HG02938 (cell line): ENCODE measurements around the gene TERB2.
A peak's percentile ranks its signal among the peaks of the same experiment; 100 is the strongest.
"Not testable (repeated sequence)": the region's sequence is repeated elsewhere in the genome, so short reads cannot be mapped to it uniquely, and the experiment has no call there.

Experiments
- ATAC-seq: cut with Tn5 transposase; IDR thresholded peaks from one replicate; pipeline ENCODE4 v1.9.1; 2021; ENCODE audit warnings: mild to moderate bottlenecking, moderate library complexity; ENCODE audit not compliant: unreplicated experiment

TERB2 gene

DNA sequence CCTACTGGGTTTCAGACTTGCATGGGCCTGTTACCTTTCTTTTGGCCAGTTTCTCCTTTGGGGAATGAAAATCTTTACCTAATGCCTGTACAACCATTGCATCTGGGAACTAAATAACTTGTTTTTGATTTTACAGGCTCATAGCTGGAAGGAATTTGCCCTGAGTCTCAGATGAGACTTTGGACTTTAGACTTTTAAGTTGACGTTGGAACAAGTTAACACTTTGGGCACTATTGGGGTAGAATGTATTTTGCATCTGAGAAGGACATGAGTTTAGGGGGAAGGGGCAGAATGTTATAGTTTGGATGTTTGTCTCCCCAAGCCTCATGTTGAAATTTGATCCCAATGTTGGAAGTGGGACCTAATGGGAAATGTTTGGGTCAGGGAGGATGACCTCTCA is 44.7 kb downstream of the TERB2 start:
- ATAC-seq: not testable (repeated sequence)

DNA sequence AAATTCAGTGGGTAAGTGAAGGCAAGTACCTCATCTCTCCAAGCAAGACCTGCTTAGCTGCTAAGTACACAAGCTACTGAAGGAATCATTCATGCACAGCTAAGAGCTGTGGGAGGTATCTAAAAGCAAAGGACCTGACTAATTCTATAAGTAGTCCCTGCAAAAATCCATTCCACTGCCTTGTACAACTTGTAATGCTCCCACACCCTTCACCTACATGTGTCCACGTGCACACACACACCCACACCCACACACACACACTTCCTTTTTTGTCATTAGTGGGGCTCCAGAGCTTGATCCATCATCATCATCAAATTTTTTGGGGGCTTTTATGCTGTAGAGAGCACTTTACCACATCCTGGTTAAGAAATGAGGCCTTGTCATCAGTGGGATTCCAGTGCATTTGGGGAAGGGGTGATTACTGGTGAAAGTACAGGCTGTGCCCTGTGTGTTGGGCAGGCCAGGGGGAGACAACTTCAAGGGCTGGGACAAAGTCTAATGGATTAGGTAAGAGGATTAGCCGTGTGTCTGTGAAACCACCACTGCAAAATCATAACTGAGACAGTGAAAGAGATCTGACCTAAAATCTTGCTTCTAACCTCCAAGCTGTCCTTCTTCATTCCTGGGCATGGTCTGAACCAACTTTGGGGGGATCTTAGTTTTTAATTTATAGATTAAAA is 47.4 kb downstream of the TERB2 start:
- ATAC-seq: not testable (repeated sequence)

DNA sequence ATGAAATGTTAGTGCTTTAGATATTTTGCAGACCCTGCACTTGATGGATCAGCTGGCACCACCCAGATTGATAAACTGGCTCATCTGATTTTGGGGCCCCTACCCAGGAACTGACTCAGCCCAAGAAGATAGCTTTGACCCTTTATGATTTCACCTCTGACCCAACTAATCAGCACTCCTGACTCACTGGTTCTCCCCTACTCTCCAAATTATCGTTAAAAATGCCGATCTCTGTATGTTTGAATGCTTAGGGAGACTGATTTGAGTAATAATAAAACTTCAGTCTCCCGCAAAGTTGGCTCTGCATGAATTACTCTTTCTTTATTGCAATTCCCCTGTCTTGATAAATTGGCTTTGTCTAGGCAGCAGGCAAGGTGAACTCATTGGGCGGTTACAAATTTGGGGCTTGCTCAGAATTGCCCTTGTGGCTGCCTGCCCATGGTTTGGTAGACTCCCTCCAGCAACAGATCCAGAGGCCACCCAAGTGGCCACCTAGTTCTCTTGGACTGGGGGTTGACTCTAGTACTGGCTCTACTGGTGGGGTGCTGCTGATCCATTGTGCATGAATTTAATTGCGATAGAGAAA is 48.2 kb downstream of the TERB2 start:
- ATAC-seq: not testable (repeated sequence)

DNA sequence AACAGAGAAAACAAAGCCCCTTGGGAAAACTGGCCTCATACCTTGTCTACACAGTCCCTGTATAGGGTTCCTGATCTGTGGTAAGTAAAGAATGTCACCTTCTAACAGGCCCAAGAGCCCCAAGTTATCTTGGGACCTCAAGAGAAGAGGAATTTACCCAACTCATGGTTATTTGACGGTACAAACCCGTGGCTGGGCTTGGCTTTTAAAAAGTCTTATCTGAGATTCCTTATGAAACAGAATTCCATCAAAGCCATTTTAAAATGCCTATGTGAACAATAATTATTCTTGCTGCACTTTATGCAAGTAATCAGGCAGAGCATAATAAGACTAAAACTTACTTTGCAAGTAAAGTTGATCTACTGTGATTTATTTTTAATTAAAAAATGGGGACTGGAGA is 52.6 kb downstream of the TERB2 start:
- ATAC-seq: no peak

DNA sequence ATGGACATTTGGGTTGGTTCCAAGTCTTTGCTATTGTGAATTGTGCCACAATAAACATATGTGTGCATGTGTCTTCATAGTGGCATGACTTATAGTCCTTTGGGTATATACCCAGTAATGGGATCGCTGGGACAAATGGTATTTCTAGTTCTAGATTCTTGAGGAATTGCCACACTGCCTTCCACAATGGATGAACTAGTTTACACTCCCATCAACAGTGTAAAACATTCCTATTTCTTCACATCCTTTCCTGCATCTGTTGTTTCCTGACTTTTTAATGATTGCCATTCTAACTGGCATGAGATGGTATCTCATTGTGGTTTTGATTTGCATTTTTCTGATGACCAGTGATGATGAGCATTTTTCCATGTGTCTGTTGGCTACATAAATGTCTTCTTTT is 58.6 kb downstream of the TERB2 start:
- not testable (repeated sequence) for ATAC-seq

DNA sequence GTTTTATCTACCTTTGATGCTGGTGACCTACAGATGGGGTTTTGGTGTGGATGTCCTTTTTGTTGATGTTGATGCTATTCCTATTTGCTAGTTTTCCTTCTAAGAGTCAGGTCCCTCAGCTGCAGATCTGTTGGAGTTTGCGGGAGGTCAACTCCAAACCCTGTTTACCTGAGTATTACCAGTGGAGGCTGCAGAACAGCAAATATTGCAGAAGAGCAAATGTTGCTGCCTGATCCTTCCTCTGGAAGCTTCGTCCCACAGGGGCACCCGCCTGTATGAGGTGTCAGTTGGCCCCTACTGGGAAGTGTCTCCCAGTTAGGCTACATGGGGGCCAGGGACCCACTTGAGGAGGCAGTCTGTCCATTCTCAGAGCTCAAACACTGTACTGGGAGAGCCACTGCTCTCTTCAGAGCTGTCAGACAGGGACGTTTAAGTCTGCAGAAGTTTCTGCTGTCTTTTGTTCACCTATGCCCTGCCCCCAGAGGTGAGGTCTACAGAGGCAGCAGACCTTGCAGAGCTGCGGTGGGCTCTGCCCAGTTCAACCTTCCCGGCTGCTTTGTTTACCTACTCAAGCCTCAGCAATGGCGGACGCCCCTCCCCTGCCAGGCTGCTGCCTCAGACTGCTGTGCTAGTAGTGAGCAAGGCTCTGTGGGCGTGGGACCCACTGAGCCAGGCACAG is 63.9 kb downstream of the TERB2 start:
- not testable (repeated sequence) for ATAC-seq

DNA sequence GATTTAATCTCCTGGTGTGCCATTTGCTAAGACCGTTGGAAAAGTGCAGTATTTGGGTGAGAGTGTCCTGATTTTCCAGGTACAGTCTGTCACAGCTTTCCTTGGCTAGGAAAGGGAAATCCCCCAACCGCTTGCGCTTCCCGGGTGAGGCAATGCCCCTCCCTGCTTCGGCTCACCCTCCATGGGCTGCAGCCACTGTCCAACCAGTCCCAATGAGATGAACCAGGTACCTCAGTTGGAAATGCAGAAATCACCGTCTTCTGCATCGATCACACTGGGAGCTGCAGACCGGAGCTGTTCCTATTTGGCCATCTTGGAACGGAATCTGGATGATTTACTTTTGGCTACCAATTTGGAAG is 64.4 kb downstream of the TERB2 start:
- not testable (repeated sequence) for ATAC-seq

DNA sequence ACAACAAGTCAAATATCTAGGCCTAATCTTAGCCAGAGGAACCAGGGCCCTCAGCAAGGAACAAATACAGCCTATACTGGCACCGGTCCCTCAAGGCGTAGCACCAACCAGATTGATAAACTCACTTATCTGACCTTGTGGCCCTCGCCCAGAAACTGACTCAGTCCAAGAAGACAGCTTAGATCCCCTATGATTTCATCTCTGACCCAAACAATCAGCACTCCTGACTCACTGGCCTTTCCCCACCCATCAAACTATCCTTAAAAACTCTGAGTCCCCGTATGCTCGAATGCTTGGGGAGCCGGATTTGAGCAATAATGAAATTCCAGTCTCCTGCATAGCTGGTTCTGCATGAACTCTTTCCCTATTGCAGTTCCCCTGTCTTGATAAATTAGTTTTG is 64.9 kb downstream of the TERB2 start:
- ATAC-seq: no peak

DNA sequence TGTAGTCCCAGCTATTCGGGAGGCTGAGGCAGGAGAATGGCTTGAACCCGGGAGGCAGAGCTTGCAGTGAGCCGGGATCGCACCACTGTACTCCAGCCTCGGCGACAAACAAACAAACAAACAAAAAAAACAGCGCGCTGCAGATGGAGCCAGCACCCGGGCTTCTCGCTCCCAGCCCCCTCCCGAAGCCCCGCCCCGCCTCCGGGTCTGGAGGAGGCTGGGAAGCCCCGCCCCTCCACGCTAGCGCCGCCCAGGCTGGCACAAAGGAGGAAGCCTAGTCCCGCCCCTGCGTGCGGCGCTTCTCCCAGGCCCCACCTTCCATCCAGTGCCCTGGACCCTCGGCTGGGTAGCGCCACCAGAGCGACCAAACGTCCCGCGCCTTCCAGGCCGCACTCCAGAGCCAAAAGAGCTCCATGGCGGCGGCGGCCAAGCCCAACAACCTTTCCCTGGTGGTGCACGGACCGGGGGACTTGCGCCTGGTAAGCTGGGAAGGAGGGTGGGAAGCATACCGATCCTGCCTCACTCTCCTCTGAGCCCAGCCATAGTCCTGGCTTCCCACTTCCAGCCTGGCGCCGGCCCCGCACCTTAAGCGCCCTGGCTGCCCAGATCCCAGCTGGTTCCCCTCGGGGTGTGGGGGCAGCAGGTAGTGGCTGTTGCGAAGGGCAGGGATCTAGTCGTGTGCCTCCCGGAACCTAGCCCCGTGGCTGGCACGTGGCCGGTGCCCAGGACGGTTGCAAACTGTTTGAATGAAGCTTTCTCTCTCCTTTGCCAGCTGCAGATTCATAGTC is 66.6 kb downstream of the TERB2 start, which contains the start of gene SORD:
Gene SORD, plus strand, starts transcription at position 325 of the 788 bp plus-strand sequence. Its CDS starts 89 bp downstream, at position 414.
- peak; percentile 90 for ATAC-seq

DNA sequence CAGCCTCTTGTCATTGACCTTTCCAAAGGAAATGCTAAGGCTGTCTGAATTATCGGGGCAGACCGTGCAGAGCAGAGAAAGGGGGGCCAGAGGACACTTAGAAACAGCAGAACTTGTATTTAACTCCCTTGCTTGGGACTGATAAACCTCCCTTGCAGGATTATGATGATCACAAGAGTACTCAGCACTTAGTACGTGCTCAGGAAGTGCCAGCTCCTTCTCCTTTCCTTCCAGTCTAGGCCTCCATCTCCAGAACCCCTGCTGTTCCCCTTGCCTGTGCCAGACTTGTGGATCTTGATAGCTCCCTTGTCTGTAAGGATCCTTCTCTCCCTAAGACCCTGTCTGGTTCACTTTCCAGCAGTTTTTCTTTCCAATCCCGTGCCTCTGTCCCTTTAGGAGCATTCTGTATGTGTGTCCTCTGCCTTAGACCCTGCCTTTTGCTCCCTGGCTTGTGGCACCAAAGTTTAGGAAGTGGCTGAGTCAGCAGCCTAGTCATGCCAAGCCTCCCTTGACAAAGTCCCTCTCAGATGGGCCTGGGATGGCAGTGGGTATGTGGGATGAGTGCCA is 67.3 kb downstream of the TERB2 start:
- peak; percentile 7 for ATAC-seq

DNA sequence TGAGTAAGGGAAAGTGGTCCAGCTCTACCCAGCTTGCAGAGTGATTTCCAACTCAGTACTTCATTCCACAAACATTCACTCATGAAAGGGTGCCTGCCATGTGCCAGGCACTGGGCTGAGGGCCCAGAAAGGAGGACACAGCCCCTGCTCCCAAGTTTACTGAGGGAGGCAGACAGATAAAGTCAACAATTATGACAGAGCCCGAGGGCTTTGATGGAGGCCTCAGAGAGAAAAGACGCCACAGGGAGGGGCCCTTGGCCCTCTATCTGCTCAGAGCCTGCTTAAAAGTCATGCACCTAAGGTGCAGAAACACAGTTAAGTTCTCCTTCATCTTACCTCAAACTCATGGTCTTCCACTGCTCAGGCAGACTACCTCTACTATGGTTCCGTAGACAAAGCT is 68.2 kb downstream of the TERB2 start:
- not testable (repeated sequence) for ATAC-seq

DNA sequence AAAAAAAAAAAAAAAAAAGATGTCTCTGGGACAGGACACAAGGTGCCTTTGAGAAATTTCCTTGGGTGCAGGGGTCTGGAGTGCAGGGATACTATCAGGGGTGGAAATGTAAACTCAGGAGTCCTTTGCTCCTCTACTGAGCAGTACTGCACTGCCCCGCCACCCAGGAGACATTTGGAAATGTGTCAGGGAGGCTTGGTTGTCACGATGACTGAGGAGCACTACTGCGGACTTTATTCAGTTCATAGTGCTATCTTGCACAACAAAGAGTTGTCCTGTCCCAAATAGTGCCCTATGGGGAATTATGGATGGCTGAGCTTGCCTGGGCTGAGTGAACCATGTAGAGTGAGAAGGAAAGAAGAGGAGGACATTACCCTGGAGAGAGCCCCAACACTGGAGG is 69.1 kb downstream of the TERB2 start:
- not testable (repeated sequence) for ATAC-seq

DNA sequence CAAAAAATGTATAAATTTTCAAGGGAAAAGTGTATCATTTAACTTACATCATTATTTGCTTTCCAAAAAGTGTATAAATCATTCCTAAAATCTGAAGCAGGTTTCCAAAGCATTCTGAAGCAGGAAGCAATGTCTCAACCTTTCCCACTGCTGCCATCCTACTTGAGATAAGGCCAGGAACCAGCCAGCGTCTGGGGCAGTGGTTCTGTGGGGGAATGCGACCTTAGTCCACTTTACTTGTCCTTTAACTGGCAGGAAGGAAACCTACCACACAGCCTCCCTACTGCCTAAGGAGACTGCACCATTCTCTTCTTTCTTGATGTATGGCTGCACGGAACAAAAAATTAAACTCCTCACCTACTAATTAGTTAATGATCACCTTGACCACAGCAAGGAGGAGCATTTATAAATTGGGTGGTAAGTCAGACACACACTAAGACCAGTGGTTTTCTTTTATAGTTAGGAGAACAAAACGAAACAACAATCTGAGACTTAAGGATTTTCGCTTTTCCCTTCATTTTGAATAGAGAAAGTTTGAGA is 70.2 kb downstream of the TERB2 start:
- ATAC-seq: no peak

DNA sequence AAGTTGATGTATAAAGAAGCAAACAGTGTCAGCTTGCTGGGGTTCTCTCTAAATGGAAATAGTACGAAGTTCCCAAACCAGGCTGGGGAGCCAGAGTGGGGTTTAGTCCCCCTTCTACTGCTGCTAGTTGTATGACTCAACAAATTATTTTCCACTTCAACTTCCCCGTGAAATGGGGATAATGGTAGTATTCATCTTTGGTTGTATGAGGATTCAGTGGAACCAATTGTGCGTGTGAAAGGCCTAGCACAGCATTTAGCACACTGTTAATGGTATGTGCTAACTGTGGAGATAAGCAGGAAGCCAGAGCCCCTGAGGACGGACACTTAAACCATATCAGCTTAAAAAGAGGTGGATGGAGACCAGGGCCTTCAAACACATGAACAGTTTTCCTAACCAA is 70.7 kb downstream of the TERB2 start:
- no peak for ATAC-seq
